Gastrocnemius medialis (tissue), 4 donors: ENCODE measurements around the gene PCP4L1. TPM values are rescaled to one million over a fixed set of nuclear protein-coding genes. Genes with fewer than 3 reads are reported as not detected.

Source experiments
- ATAC-seq, 2 donors: fragments of 150-250 bp; one replicate each; pipeline ENCODE4 v1.9.1; 2016
- DNase-seq, 2 donors: peaks; one replicate each; pipeline ENCODE4 v3.0.0-alpha.2; 2019
- H3K27ac ChIP-seq, 4 donors: fragments of 200-600 bp; sonication (generic); 1 replicate in 1 of 4; 2 replicates in 3 of 4; pipeline ENCODE4 v1.5.1; 2016 to 2018; ENCODE audit warnings: mild to moderate bottlenecking in 2 of 4, moderate library complexity in 1 of 4
- H3K27me3 ChIP-seq, 3 donors: fragments of 200-600 bp; sonication (generic) in 2 of 3; 1 replicate in 1 of 3; 2 replicates in 2 of 3; pipeline versions ENCODE4 v1.5.1 to v1.6.0; 2016 to 2019; ENCODE audit warnings: mild to moderate bottlenecking in 1 of 3, moderate library complexity in 1 of 3
- H3K36me3 ChIP-seq, 2 donors: fragments of 200-600 bp; sonication (generic) in 1 of 2; one replicate each; pipeline ENCODE4 v1.5.1; 2017 to 2018
- H3K4me1 ChIP-seq, 2 donors: fragments of 200-600 bp; sonication (generic) in 1 of 2; one replicate each; pipeline ENCODE4 v1.5.1; 2016 to 2017; ENCODE audit warnings: mild to moderate bottlenecking in 2 of 2
- H3K4me3 ChIP-seq, 4 donors: fragments of 200-600 bp; sonication (generic) in 3 of 4; 1 replicate in 1 of 4; 2 replicates in 3 of 4; pipeline ENCODE4 v1.5.1; 2016 to 2019; ENCODE audit warnings: mild to moderate bottlenecking in 2 of 4
- H3K9me3 ChIP-seq, 3 donors: fragments of 200-600 bp; sonication (generic) in 2 of 3; 1 replicate in 1 of 3; 2 replicates in 2 of 3; pipeline ENCODE4 v1.5.1; 2016 to 2019
- CTCF ChIP-seq, 5 experiments: fragments of 450-650 bp in 3 of 5; fragments of 200-600 bp in 2 of 5; sonication (generic) in 2 of 5; IDR thresholded peaks in 4 of 5; conservative IDR thresholded peaks in 1 of 5; 1 replicate in 4 of 5; 2 replicates in 1 of 5; pipeline ENCODE4 v1.5.1; 2016 to 2019; ENCODE audit warnings: antibody characterized with exemption in 5 of 5, mild to moderate bottlenecking in 3 of 5, moderate library complexity in 3 of 5
- POLR2A ChIP-seq, 2 donors: fragments of 450-650 bp; IDR thresholded peaks; one replicate each; pipeline ENCODE4 v1.6.1; 2017; ENCODE audit warnings: antibody characterized with exemption in 2 of 2, mild to moderate bottlenecking in 2 of 2, moderate library complexity in 2 of 2
- in situ Hi-C, 4 donors: fragments of 200-750 bp; cut with MboI; loops; one replicate each; pipeline versions ENCODE4 v1.15.0 to v1.8.0; 2017; ENCODE audit warnings: low sequenced_read_pairs in 4 of 4
- intact Hi-C: fragments of 100-400 bp; cut with DNase I; formaldehyde crosslinking; loops from one replicate; pipeline ENCODE4 v1.15.1; 2023; ENCODE audit warnings: low total_unique reads
- microRNA-seq, 2 donors: library from miRNA; unstranded; fragments of <30 nt; microRNA quantifications; one replicate each; pipeline ENCODE4, GENCODE V29; 2016; ENCODE audit warnings: borderline replicate concordance in 2 of 2
- total RNA-seq, 4 donors: library from RNA; depleted of rRNA; stranded (reverse); fragments of >200 nt; gene quantifications; one replicate each; pipeline versions ENCODE4 v1.1.0 to v1.2.3, GENCODE V29; 2016

Gene PCP4L1
- total RNA-seq, 4 donors from 2014 or later = not detected

DNA sequence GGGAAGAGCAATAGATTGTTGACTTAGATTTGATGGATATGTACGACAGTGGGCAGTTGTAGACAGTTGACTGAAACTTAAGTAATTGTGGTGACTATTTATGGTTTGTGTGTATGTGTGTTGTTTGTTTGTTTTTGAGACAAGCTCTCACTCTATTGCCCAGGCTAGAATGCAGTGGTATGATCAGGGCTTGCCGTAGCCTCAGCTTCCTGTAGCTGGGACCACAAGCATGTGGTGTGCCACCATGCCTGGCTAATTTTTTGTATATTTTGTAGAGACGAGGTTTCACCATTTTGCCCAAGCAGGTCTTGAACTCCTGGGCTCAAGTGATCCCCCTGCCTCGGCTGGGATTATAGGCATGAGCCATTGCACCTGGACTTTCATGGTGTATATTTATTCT, 65.5 kb downstream of the PCP4L1 start:
- Histone ChIP-seq H3K36me3 (peaks cover 0 to 54% of the 10 kb centered on the region in 2 donors), H3K4me1 (peaks cover 0 to 6% of the 10 kb centered on the region in 2 donors), H3K9me3 (no peaks in the 10 kb centered on the region), H3K4me3 (no peak overlapping the region), H3K27me3 (no peaks in the 10 kb centered on the region), H3K27ac (no peak overlapping the region)
- ATAC-seq (no peak), DNase-seq (no peak)
- in situ Hi-C loops = no loop called here
- TF ChIP-seq CTCF (IDR thresholded peaks at IDR 0.05 in 4 of 5, conservative IDR thresholded peaks at IDR 0.05 in 1 of 5) = no peak
- TF ChIP-seq POLR2A (IDR thresholded peaks at IDR 0.05) = no peak
- intact Hi-C loops = no loop called here

GRCh38 chr1:161330346-161330745, 71.8 kb downstream of the PCP4L1 start:
- Histone ChIP-seq H3K4me1 (no peaks in the 10 kb centered on the region), H3K4me3 (no peak overlapping the region), H3K36me3 (peaks cover 0 to 73% of the 10 kb centered on the region in 2 donors), H3K27ac (no peak overlapping the region), H3K27me3 (no peaks in the 10 kb centered on the region), H3K9me3 (no peaks in the 10 kb centered on the region)
- no peak for TF ChIP-seq POLR2A (IDR thresholded peaks at IDR 0.05)
- no peak for TF ChIP-seq CTCF (IDR thresholded peaks at IDR 0.05 in 4 of 5, conservative IDR thresholded peaks at IDR 0.05 in 1 of 5)
- intact Hi-C loops = no loop called here
- DNase-seq = no peak
- in situ Hi-C loops = no loop called here
- ATAC-seq = no peak

DNA sequence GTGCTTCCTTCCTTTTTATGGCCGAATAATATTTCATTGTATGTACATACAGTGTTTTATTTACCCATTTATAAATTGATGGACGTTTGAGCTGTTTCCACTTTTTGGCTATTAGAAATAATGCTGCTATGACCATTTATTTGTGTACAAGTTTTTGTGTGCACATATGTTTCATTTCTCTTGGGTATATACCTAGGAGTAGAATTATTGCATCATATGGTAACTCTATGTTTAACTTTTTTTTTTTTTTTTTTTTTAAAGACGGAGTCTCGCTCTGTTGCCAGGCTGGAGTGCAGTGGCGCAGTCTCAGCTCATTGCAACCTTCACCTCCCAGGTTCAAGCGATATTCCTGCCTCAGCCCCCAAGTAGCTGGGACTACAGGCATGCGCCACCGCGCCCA, 74.6 kb downstream of the PCP4L1 start:
- DNase-seq = no peak
- ATAC-seq = no peak
- H3K27me3 ChIP-seq = no peaks in the 10 kb centered on the region
- H3K9me3 ChIP-seq = no peaks in the 10 kb centered on the region
- H3K4me1 ChIP-seq = no peaks in the 10 kb centered on the region
- no peak overlapping the region for H3K4me3 ChIP-seq
- in situ Hi-C loops (no loop called here), intact Hi-C loops (no loop called here)
- H3K36me3 ChIP-seq = peaks cover 0 to 53% of the 10 kb centered on the region in 2 donors
- TF ChIP-seq CTCF (IDR thresholded peaks at IDR 0.05 in 4 of 5, conservative IDR thresholded peaks at IDR 0.05 in 1 of 5) (no peak), POLR2A (IDR thresholded peaks at IDR 0.05) (no peak)
- no peak overlapping the region for H3K27ac ChIP-seq

Small RNAs within 50 kb of the gene (microRNA-seq; reads per million reads assigned to microRNA genes)
- 0 to 2.6 reads per million in 2 donors for gene MIR5187

Other genes starting within 250 kb of the PCP4L1 start
- gene F11R, start 237.6 kb upstream of the PCP4L1 start, total RNA-seq = 1 to 10 TPM; 3.1 to 6.0 (median 5.3) TPM
- gene TSTD1, start 219.8 kb upstream of the PCP4L1 start, total RNA-seq = 10 to 100 TPM in 3 of 4 donors, 1 to 10 TPM in 1; 8.6 to 52.6 (median 16.8) TPM
- gene USF1, start 212.8 kb upstream of the PCP4L1 start, total RNA-seq = 10 to 100 TPM; 41.9 to 55.1 (median 49.1) TPM
- gene ARHGAP30, start 188.9 kb upstream of the PCP4L1 start, total RNA-seq = 1 to 10 TPM in 2 of 4 donors, under 1 TPM in 2; 0.61 to 1.6 (median 1.0) TPM
- not detected for gene NECTIN4, start 169.2 kb upstream of the PCP4L1 start, total RNA-seq
- gene KLHDC9, start 160.4 kb upstream of the PCP4L1 start, total RNA-seq = 1 to 10 TPM in 2 of 4 donors, under 1 TPM in 2; 0.89 to 2.4 (median 1.3) TPM
- gene PFDN2, start 140.7 kb upstream of the PCP4L1 start, total RNA-seq = 100 to 1,000 TPM in 1 of 4 donors, 10 to 100 TPM in 3; 62.4 to 106 (median 74.1) TPM
- 10 to 100 TPM; 16.1 to 20.4 (median 17.9) TPM for gene NIT1, start 140.6 kb upstream of the PCP4L1 start, total RNA-seq
- gene DEDD, start 126.1 kb upstream of the PCP4L1 start, total RNA-seq = 10 to 100 TPM; 40.2 to 60.2 (median 46.3) TPM
- 10 to 100 TPM; 57.9 to 66.7 (median 63.5) TPM for gene UFC1, start 104.8 kb upstream of the PCP4L1 start, total RNA-seq
- gene USP21, start 99.2 kb upstream of the PCP4L1 start, total RNA-seq = 10 to 100 TPM; 16.5 to 20.8 (median 18.0) TPM
- gene PPOX, start 92.3 kb upstream of the PCP4L1 start, total RNA-seq = 10 to 100 TPM in 2 of 4 donors, 1 to 10 TPM in 2; 4.0 to 14.7 (median 7.3) TPM
- 10 to 100 TPM; 35.5 to 47.7 (median 43.7) TPM for gene B4GALT3, start 81.2 kb upstream of the PCP4L1 start, total RNA-seq
- gene ADAMTS4, start 59.7 kb upstream of the PCP4L1 start, total RNA-seq = 10 to 100 TPM in 1 of 4 donors, 1 to 10 TPM in 3; 1.2 to 12.4 (median 5.2) TPM
- gene NDUFS2, start 56.4 kb upstream of the PCP4L1 start, total RNA-seq = 100 to 1,000 TPM; 206 to 260 (median 226) TPM
- 10 to 100 TPM in 3 of 4 donors, 1 to 10 TPM in 1; 4.2 to 20.4 (median 18.5) TPM for gene FCER1G, start 43.5 kb upstream of the PCP4L1 start, total RNA-seq
- gene APOA2, start 35.1 kb upstream of the PCP4L1 start, total RNA-seq = 10 to 100 TPM in 2 of 4 donors, not detected in 2; 22.2 to 57.8 TPM
- 10 to 100 TPM in 3 of 4 donors, 1 to 10 TPM in 1; 8.3 to 22.7 (median 16.9) TPM for gene TOMM40L, start 32.7 kb upstream of the PCP4L1 start, total RNA-seq
- gene NR1I3, start 20.5 kb upstream of the PCP4L1 start, total RNA-seq = not detected
- gene MPZ, start 51.2 kb downstream of the PCP4L1 start, total RNA-seq = 1 to 10 TPM in 3 of 4 donors, under 1 TPM in 1; 0.61 to 3.4 (median 2.1) TPM
- 100 to 1,000 TPM in 1 of 4 donors, 10 to 100 TPM in 3; 47.5 to 112 (median 63.8) TPM for gene SDHC, start 55.6 kb downstream of the PCP4L1 start, total RNA-seq
- not detected for gene CFAP126, start 109.1 kb downstream of the PCP4L1 start, total RNA-seq
- gene FCGR2A, start 246.7 kb downstream of the PCP4L1 start, total RNA-seq = 1 to 10 TPM; 5.0 to 9.0 (median 7.2) TPM